Activated CD4-positive, alpha-beta T cell treated with anti-CD3 and anti-CD28 coated beads, Interleukin-2, amount 10 ng/mL, durations not matched to agents 24 days and 14 days (primary cell): ENCODE data around the gene LRRC28. TPM values are rescaled to one million over a fixed set of nuclear protein-coding genes. Genes with fewer than 3 reads are reported as not detected.
A peak's percentile ranks its signal among the peaks of the same experiment; 100 is the strongest.
"Not testable (repeated sequence)": the region's sequence is repeated elsewhere in the genome, so short reads cannot be mapped to it uniquely, and the experiment has no call there.

Experiments used
- DNase-seq: peaks from one replicate; pipeline ENCODE4 v3.0.0; 2022
- H3K27ac Mint-ChIP-seq: one replicate; pipeline ENCODE4 v1.8.0; 2022; ENCODE audit warnings: mild to moderate bottlenecking, mixed read lengths
- H3K27me3 Mint-ChIP-seq: one replicate; pipeline ENCODE4 v1.8.0; 2022; ENCODE audit warnings: mixed read lengths
- H3K36me3 Mint-ChIP-seq: one replicate; pipeline ENCODE4 v1.8.0; 2022; ENCODE audit warnings: low read depth, mild to moderate bottlenecking, mixed read lengths
- H3K4me1 Mint-ChIP-seq: one replicate; pipeline ENCODE4 v1.8.0; 2021; ENCODE audit warnings: mixed read lengths
- H3K4me3 Mint-ChIP-seq: one replicate; pipeline ENCODE4 v1.8.0; 2022; ENCODE audit warnings: mild to moderate bottlenecking, moderate library complexity, mixed read lengths
- H3K9me3 Mint-ChIP-seq: one replicate; pipeline ENCODE4 v1.8.0; 2021; ENCODE audit warnings: mixed read lengths
- intact Hi-C: fragments of 100-400 bp; cut with micrococcal nuclease; formaldehyde crosslinking; loops from one replicate; pipeline ENCODE4 v1.15.1; 2023
- total RNA-seq: library from RNA; stranded (reverse); gene quantifications from 2 replicates; pipeline ENCODE4 v1.2.3, GENCODE V29; 2022

Gene LRRC28
- total RNA-seq, 1 donor from 2014 or later, result 15.1 TPM

DNA sequence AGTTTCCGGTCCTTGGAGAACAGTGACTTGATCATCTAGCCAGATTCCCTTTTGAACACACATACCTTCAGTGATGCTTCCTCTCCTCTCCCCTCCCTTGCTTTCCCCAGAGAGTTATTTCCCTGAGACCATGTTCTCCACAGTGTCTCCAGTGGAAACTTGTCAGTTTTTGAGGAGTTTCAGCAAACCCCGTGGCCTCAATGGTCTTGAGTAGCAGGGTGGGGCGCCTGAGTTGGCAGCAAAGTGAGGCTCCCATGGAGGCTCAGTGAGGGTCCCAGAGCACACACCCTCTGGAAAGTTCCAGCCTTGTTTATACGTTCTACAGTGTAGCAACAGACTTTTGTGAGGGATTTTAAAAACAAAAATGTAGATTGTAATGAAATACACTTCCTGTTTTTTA is 135.1 kb downstream of the LRRC28 start:
- intact Hi-C loops, result no loop called here
- peak overlapping the region; percentile 9 for H3K4me3 Mint-ChIP-seq

DNA sequence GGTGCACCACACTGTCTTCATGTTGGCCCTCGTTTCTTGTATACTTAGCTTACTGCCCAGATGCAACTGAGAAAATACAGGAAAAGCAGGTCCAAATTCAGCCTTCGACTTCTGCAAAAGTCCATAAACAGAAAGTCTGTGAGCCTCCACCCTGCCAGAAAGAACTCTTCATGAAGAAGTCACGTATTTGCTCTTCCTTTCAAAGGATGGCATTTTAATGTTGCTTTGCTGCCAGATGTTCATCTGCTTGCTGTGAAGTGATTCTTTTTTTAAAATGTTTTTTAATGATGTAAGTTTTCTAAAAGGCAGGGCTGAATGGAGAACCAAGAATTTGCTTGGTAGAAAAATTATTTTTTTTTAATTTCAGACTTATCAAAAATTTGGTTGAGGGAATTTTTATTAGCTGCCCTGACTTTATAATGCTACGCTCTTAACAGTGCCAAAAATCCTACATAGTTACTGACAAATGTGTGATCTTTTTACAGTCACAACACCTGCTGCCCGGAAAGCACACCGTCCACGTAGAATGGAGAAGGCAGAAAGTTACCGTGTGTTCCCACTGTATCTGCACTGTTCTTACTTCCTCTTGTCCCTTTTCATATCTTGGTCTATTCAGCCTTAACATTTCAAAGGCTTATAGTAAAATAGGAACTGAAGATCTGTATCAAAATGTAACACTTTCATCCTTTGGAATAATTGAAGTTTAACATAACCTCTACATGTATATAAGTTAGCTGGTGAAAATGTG is 136.3 kb downstream of the LRRC28 start:
- Mint-ChIP-seq H3K4me1 (peaks cover 11% of the 10 kb centered on the region), H3K4me3 (no peak overlapping the region), H3K27me3 (peaks cover 1% of the 10 kb centered on the region), H3K27ac (no peak overlapping the region), H3K9me3 (peaks cover 6% of the 10 kb centered on the region), H3K36me3 (peaks cover 15% of the 10 kb centered on the region)
- peak; percentile 26 for DNase-seq
- intact Hi-C loops, result no loop called here

More for the DNA sequence above, 135.1 kb downstream of the LRRC28 start:
- Mint-ChIP-seq H3K36me3 (peaks cover 13% of the 10 kb centered on the region), H3K4me1 (peaks cover 10% of the 10 kb centered on the region), H3K27ac (peak overlapping the region; percentile 1), H3K27me3 (no peaks in the 10 kb centered on the region), H3K9me3 (no peaks in the 10 kb centered on the region)
- peak; percentile 54 for DNase-seq

DNA sequence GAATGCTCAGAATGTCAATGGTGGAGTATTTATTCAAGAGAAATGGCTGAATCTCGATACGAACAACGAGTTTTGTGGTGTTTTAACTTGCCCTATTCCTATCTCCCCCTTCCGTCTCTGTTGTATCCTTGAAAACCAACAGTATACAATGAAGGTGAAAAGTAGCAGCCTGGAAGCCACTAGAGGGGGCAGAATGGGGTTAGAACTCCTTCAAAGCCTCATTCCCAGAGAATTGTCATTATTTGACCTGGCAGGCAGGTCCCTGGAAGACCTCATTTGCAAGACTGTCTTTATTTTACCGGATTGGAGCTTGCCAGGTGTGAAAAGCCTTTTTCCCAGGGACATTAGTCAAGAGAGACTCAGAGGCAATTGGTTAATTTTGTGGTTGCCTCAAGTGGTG is 139.4 kb downstream of the LRRC28 start:
- peaks cover 17% of the 10 kb centered on the region for H3K9me3 Mint-ChIP-seq
- no peak overlapping the region for H3K4me3 Mint-ChIP-seq
- H3K36me3 Mint-ChIP-seq, result peaks cover 21% of the 10 kb centered on the region
- peaks cover 18% of the 10 kb centered on the region for H3K4me1 Mint-ChIP-seq
- intact Hi-C loops, result no loop called here
- DNase-seq, result peak; percentile 12
- H3K27ac Mint-ChIP-seq, result no peak overlapping the region
- H3K27me3 Mint-ChIP-seq, result peaks cover 2% of the 10 kb centered on the region

DNA sequence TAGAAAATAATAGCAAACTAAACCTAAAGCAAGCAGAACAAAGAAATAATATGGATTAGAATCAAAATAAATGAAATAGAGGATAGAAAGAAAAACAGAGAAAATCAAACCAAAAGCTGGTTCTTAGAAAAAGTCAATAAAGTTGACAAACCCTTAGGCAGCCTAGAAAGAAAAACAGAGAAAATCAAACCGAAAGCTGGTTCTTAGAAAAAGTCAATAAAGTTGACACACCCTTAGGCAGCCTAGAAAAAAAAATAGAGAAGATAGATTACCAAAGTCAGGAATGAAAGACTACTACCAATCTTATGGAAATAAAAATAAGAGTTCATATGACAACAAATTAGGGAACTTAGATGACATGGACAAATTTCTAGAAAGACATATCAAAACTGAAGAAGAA is 142.4 kb downstream of the LRRC28 start:
- H3K27ac Mint-ChIP-seq, result no peak overlapping the region
- H3K9me3 Mint-ChIP-seq, result peaks cover 24% of the 10 kb centered on the region
- peaks cover 22% of the 10 kb centered on the region for H3K36me3 Mint-ChIP-seq
- DNase-seq, result no peak
- no peak overlapping the region for H3K4me3 Mint-ChIP-seq
- intact Hi-C loops, result no loop called here
- peaks cover 6% of the 10 kb centered on the region for H3K27me3 Mint-ChIP-seq
- H3K4me1 Mint-ChIP-seq, result peaks cover 15% of the 10 kb centered on the region

DNA sequence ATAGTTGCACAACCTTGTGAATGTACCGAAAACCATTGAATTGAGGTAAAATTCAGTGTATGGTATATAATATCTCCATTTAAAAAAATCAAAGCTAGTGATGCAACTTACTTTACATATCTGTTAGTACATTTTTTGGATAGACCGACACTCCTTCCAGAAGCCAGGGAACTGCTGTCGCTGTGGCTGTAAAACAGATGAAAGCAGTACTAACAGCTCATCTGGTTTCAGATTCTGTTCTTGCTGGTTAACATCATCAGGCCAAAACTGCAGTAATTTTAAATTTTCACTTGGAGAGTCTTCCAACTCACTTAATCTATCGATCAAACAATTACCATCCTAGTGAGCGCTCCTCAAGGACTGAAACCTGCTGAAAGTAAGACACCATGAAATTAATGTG is 145.1 kb downstream of the LRRC28 start:
- DNase-seq, result no peak
- H3K4me3 Mint-ChIP-seq, result no peak overlapping the region
- no peak overlapping the region for H3K27ac Mint-ChIP-seq
- H3K9me3 Mint-ChIP-seq, result peaks cover 24% of the 10 kb centered on the region
- H3K36me3 Mint-ChIP-seq, result peaks cover 17% of the 10 kb centered on the region
- intact Hi-C loops, result no loop called here
- H3K27me3 Mint-ChIP-seq, result peaks cover 6% of the 10 kb centered on the region
- H3K4me1 Mint-ChIP-seq, result peaks cover 19% of the 10 kb centered on the region

DNA sequence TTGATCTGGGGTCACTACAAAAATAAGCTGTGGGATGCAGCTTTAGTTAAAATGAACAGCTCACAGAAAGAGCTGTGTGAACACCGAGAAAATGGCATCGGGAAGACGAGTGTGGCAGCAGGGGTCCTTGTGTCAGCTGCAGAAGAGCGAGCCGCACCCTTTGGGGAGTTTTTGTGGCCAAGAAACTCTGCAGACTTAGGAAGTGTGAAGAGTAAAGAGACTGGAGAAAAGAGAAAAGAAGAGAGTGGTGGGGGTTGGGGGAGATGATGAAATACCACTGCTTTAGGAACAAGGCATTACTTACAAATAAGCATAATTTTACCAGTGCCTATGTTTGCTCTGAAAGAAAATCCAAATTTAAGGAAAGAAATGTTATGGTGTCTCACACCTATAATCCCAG is 147.8 kb downstream of the LRRC28 start:
- intact Hi-C loops, result no loop called here
- peaks cover 3% of the 10 kb centered on the region for H3K36me3 Mint-ChIP-seq
- H3K4me1 Mint-ChIP-seq, result peaks cover 7% of the 10 kb centered on the region
- no peak for DNase-seq
- no peak overlapping the region for H3K27ac Mint-ChIP-seq
- no peak overlapping the region for H3K4me3 Mint-ChIP-seq
- peaks cover 7% of the 10 kb centered on the region for H3K9me3 Mint-ChIP-seq
- H3K27me3 Mint-ChIP-seq, result peaks cover 4% of the 10 kb centered on the region

DNA sequence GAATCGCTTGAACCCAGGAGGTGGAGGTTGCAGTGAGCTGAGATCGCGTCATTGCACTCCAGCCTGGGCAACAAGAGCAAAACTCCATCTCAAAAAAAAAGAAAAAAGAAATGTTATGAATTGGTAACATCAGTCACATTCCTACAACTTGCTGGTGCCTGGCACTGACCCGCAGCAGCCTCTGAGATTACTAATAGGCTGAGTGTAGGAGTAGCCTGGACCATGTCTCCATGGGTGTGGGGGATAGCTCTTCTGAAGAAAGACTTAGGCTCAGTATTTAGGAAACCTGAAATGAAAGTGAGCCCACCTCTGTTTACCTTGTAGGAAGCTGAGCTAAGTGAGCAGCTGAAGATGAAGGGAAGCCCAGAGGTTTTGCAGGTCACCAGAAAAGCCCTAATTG is 148.3 kb downstream of the LRRC28 start:
- intact Hi-C loops, result no loop called here
- H3K4me1 Mint-ChIP-seq, result peaks cover 7% of the 10 kb centered on the region
- peaks cover 7% of the 10 kb centered on the region for H3K9me3 Mint-ChIP-seq
- H3K36me3 Mint-ChIP-seq, result peaks cover 1% of the 10 kb centered on the region
- H3K4me3 Mint-ChIP-seq, result no peak overlapping the region
- peaks cover 4% of the 10 kb centered on the region for H3K27me3 Mint-ChIP-seq
- DNase-seq, result no peak
- H3K27ac Mint-ChIP-seq, result no peak overlapping the region

DNA sequence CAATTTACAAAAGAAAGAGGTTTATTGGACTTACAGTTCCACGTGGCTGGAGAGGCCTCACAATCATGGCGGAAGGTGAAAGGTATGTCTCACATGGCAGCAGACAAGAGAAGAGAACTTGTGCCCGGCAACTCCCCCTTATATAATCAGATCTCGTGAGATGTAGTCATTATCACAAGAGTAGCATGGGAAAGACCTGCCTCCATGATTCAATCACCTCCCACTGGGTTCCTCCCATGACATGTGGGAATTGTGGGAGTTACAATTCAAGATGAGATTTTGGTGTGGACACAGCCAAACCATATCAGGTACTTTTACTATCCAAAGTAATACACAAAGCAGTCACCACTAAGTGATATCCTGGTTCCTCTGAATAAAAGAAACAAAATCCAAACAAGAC is 149.9 kb downstream of the LRRC28 start:
- DNase-seq, H3K36me3 Mint-ChIP-seq, H3K4me1 Mint-ChIP-seq, H3K9me3 Mint-ChIP-seq, H3K27ac Mint-ChIP-seq, intact Hi-C loops, H3K27me3 Mint-ChIP-seq, H3K4me3 Mint-ChIP-seq: not testable (repeated sequence)

DNA sequence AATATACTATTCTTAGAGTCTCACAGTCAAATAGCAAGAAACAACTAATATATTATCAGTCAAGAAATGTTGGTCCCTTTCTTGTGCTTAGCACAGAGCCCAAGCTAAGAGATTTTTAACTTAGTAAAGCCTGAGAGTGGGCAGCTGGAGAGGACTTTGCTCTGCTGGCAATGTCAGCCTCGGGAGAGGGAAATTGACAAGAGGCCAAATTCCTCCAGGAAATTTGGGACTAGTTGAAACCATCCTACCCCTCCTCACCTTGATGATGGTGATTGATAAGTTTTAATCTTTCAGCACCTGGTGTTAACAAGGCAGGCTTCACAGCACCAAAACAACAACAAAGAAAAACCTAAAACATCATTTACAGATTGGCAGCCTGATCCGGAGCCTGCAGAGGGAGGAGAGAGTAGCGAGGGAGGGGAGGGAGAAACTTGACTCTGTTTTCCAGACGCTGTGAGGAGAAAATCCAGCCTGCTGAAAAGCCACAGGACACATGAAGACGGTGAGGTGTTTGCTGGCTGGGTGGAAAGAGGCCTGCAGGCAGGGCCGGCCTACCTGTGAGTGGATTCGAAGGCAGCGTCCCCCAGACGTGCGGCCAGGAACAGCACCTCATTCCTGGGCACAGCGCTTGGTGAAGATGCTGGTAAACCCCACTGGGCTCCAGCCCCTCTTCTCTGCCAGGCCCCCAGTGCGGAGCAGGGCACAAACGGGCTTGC is 150.9 kb downstream of the LRRC28 start:
- Mint-ChIP-seq H3K36me3 (no peaks in the 10 kb centered on the region), H3K27ac (no peak overlapping the region), H3K27me3 (no peaks in the 10 kb centered on the region), H3K9me3 (no peaks in the 10 kb centered on the region), H3K4me1 (peaks cover 4% of the 10 kb centered on the region), H3K4me3 (no peak overlapping the region)
- intact Hi-C loops, result no loop called here
- DNase-seq, result no peak

DNA sequence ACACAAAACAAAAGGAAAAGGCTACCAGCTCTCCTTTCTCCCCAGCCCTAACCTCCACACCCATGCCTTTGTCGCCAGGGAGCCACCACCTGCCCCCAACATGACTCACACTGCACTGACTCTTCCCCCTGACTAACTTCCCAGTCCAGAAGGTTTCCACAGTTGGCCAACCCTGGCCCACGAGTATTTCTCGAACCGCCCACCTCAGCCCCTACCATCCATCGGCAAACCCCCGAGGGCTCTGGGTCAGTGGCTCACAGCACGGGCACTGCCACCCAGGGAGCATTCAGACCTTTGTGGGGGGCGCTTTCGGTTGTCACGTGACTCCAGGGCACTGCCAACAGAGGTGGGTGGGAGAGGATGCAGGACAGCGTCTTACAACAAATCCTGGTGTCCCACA is 152.3 kb downstream of the LRRC28 start:
- no peak for DNase-seq
- no peak overlapping the region for H3K27ac Mint-ChIP-seq
- H3K36me3 Mint-ChIP-seq, result no peaks in the 10 kb centered on the region
- intact Hi-C loops, result no loop called here
- H3K4me3 Mint-ChIP-seq, result no peak overlapping the region
- H3K4me1 Mint-ChIP-seq, result peaks cover 13% of the 10 kb centered on the region
- H3K27me3 Mint-ChIP-seq, result no peaks in the 10 kb centered on the region
- H3K9me3 Mint-ChIP-seq, result no peaks in the 10 kb centered on the region

DNA sequence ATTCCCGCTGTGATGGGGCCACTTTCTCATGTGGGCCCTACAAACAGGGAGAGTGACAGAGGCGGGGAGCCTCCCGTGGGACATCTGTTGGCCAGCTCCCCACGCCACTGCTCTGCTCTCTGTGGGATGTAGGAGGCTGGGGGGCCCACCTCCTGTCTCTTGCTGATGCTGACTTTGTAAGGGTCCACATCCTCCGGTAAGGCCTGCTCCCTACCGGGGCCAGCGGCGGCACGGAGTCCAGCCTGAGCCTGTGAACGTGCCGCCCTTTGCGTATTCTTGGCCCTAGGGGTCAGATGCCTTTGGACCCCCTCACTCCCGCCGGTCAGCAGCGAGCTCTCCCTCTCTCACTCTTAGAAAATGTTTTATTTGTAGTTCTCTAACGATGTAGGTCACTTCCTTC is 153.2 kb downstream of the LRRC28 start:
- Mint-ChIP-seq H3K4me1 (peaks cover 16% of the 10 kb centered on the region), H3K27me3 (no peaks in the 10 kb centered on the region), H3K27ac (no peak overlapping the region), H3K9me3 (no peaks in the 10 kb centered on the region), H3K36me3 (no peaks in the 10 kb centered on the region), H3K4me3 (no peak overlapping the region)
- DNase-seq, result no peak
- intact Hi-C loops, result no loop called here

DNA sequence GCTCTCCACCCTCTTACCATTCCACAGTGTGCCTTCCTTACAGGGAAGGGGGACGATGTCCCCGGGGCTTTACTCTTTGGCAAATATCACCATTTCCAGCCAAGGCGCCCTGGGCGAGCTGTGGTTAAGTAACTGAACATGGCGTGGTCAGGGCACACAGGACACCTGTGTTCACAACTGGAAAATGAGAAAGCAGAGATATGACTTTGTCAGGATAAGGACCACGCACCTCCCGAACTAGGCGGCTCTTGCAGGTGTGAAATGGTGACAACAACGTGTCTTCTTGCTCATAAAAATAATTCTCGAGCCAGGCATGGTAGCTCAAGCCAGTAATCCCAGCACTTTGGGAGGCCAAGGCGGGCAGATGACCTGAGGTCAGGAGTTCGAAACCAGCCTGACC is 154.8 kb downstream of the LRRC28 start:
- no peak for DNase-seq
- H3K27me3 Mint-ChIP-seq, result no peaks in the 10 kb centered on the region
- no peak overlapping the region for H3K27ac Mint-ChIP-seq
- H3K4me1 Mint-ChIP-seq, result peaks cover 19% of the 10 kb centered on the region
- no peak overlapping the region for H3K4me3 Mint-ChIP-seq
- no peaks in the 10 kb centered on the region for H3K9me3 Mint-ChIP-seq
- intact Hi-C loops, result no loop called here
- no peaks in the 10 kb centered on the region for H3K36me3 Mint-ChIP-seq

DNA sequence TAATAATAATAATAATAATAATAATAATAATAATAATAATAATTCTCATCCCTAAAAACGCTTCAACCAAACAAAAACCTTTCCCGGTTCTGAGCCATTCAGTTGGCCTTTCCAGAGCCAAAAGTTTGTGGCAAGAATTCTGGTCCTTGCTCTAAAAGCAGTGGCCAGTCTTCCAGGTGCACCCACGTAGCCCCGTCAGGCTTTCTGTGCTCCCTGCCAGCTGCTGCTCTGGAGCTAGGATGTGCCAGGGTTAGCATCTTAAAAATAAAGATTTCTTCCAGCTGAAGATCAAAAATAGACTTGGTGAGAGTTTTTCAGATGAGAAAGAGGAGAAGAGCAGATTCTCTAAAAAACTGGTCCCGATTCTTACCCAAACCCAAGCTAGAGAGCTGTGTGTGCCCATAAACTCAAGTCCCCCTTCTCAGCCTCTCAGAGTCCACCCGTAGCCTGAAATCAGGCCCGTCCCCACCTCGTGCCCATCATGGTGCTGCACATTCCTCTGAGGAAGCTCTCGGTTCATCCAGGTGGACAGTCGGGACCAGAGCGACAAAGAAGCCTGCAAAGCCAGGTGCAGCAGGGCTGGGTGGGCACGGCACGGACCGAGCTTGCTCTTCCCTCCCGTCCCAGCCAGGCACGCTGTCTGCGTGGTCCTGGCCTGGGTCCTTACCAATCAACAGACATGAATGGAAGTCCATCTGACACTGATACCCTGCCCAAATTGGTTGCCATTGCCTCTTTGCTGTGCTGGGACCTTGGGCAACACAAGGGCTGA is 155.6 kb downstream of the LRRC28 start:
- Mint-ChIP-seq H3K4me3 (no peak overlapping the region), H3K27me3 (no peaks in the 10 kb centered on the region), H3K36me3 (no peaks in the 10 kb centered on the region), H3K9me3 (no peaks in the 10 kb centered on the region), H3K27ac (no peak overlapping the region), H3K4me1 (peaks cover 19% of the 10 kb centered on the region)
- intact Hi-C loops, result no loop called here
- DNase-seq, result no peak

DNA sequence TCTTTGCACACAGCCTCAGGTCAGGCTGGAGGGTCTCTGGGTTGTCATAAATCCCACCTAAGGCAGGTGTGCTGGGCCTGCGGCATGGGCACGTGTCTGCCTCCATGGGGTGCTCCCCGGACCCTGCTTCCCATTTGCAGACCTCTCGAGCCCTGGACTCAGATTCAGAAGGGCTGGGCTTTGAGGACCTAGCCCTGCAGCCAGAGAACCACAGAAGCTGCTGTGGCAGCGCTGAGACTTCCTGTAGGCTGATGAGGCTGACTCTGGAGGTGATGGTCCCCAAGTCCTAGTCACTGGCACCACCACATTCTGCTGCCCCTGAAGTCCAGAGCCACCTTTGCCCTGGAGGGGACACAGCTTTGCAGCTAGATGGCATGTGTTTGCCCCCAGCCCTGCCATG is 156.4 kb downstream of the LRRC28 start:
- Mint-ChIP-seq H3K36me3 (no peaks in the 10 kb centered on the region), H3K4me1 (peaks cover 19% of the 10 kb centered on the region), H3K27ac (no peak overlapping the region), H3K9me3 (no peaks in the 10 kb centered on the region), H3K4me3 (no peak overlapping the region), H3K27me3 (no peaks in the 10 kb centered on the region)
- intact Hi-C loops, result no loop called here
- DNase-seq, result no peak
